GM12891 (cell line): ENCODE results near the gene ZNF33A.

Experiments
- PAX5 ChIP-seq: IDR thresholded peaks from 2 replicates; pipeline ENCODE4 v1.6.1; 2011; ENCODE audit warnings: low read length, moderate library complexity, mild to moderate bottlenecking; ENCODE audit not compliant: insufficient read depth, severe bottlenecking
- POLR2A ChIP-seq: IDR thresholded peaks from 2 replicates; pipeline ENCODE4 v1.6.1; 2011; ENCODE audit warnings: low read depth, low read length, control low read depth
- POLR2AphosphoS5 ChIP-seq: IDR thresholded peaks from 2 replicates; pipeline ENCODE4 v1.6.1; 2011; ENCODE audit warnings: low read depth, low read length, control low read depth
- TAF1 ChIP-seq: IDR thresholded peaks from 2 replicates; pipeline ENCODE4 v1.6.1; 2011; ENCODE audit warnings: low read depth, low read length, control low read depth

DNA sequence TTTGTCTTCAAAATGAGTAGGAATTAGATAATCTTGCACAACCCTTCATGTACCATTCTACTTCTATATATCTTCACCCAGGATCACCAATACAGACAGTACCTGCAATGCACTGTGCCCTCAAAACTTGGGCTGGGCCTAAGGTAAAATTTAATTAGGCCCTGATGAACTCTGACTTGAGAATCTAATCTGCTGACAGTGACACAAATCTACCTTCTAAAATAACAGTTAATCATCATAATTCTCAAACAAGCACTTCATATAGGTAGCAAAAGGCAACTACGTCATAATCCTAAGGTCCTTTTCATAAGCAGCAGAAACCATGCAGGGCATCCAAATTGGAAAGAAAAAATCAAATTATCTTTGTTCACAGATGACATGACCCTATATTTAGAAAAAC lies 38.1 kb upstream of the ZNF33A start:
- TF ChIP-seq POLR2A = no peak
- no peak for TF ChIP-seq TAF1
- no peak for TF ChIP-seq POLR2AphosphoS5
- TF ChIP-seq PAX5 = no peak
